GM12891 (cell line): ENCODE results near the gene TNK2.
"Not testable (repeated sequence)": the region's sequence is repeated elsewhere in the genome, so short reads cannot be mapped to it uniquely, and the experiment has no call there.

Source experiments
- DNase-seq: peaks from one replicate; pipeline ENCODE4 v3.0.0; 2011; ENCODE audit warnings: low spot score; ENCODE audit not compliant: insufficient read length
- FAIRE-seq: peaks from 2 replicates; lab custom pipeline; 2011; peaks lifted over from hg19 to GRCh38; lab: Jason Lieb, UNC
- PAX5 ChIP-seq: IDR thresholded peaks from 2 replicates; pipeline ENCODE4 v1.6.1; 2011; ENCODE audit warnings: low read length, moderate library complexity, mild to moderate bottlenecking; ENCODE audit not compliant: insufficient read depth, severe bottlenecking
- POLR2A ChIP-seq: IDR thresholded peaks from 2 replicates; pipeline ENCODE4 v1.6.1; 2011; ENCODE audit warnings: low read depth, low read length, control low read depth
- POLR2AphosphoS5 ChIP-seq: IDR thresholded peaks from 2 replicates; pipeline ENCODE4 v1.6.1; 2011; ENCODE audit warnings: low read depth, low read length, control low read depth
- POU2F2 ChIP-seq: IDR thresholded peaks from 2 replicates; pipeline ENCODE4 v1.6.1; 2011; ENCODE audit warnings: low read depth, mild to moderate bottlenecking, control low read depth, low read length, moderate library complexity
- SPI1 ChIP-seq: IDR thresholded peaks from 2 replicates; pipeline ENCODE4 v1.6.1; 2011; ENCODE audit warnings: low read depth, low read length, control low read depth
- TAF1 ChIP-seq: IDR thresholded peaks from 2 replicates; pipeline ENCODE4 v1.6.1; 2011; ENCODE audit warnings: low read depth, low read length, control low read depth

TNK2 gene

GRCh38 chr3:195823280-195823679 is 85.1 kb downstream of the TNK2 start:
- no peak for FAIRE-seq
- no peak for DNase-seq

GRCh38 chr3:195822131-195822696 is 86.1 kb downstream of the TNK2 start:
- no peak for FAIRE-seq
- TF ChIP-seq PAX5: no peak
- TF ChIP-seq SPI1: no peak
- TF ChIP-seq TAF1: no peak
- no peak for TF ChIP-seq POU2F2
- TF ChIP-seq POLR2AphosphoS5: no peak
- TF ChIP-seq POLR2A: no peak
- no peak for DNase-seq

More at GRCh38 chr3:195823280-195823679, 85.1 kb downstream of the TNK2 start:
- TF ChIP-seq POLR2A (no peak), POLR2AphosphoS5 (no peak), PAX5 (no peak), POU2F2 (no peak), TAF1 (no peak), SPI1 (no peak)

GRCh38 chr3:195821403-195822130 is 86.8 kb downstream of the TNK2 start:
- no peak for TF ChIP-seq POLR2A
- no peak for DNase-seq
- no peak for FAIRE-seq

GRCh38 chr3:195820901-195821300 is 87.5 kb downstream of the TNK2 start:
- DNase-seq (no peak), FAIRE-seq (no peak)
- no peak for TF ChIP-seq POLR2A

- no peak for FAIRE-seq
These were observed 88.2 kb downstream of the TNK2 start for GRCh38 chr3:195820186-195820585.

GRCh38 chr3:195818301-195818700 is 90.0 kb downstream of the TNK2 start:
- FAIRE-seq (no peak), DNase-seq (no peak)
- TF ChIP-seq POU2F2 (no peak), POLR2AphosphoS5 (no peak), POLR2A (no peak), TAF1 (no peak), SPI1 (no peak), PAX5 (no peak)

More at GRCh38 chr3:195820186-195820585, 88.2 kb downstream of the TNK2 start:
- DNase-seq: no peak
- TF ChIP-seq POLR2A: no peak
- no peak for TF ChIP-seq POU2F2

- FAIRE-seq: no peak
- DNase-seq: no peak
- TF ChIP-seq POLR2A (no peak), SPI1 (no peak), PAX5 (no peak), TAF1 (no peak), POLR2AphosphoS5 (no peak), POU2F2 (no peak)
These were observed 90.7 kb downstream of the TNK2 start for GRCh38 chr3:195817578-195818135.

GRCh38 chr3:195816276-195816913 is 92.0 kb downstream of the TNK2 start:
- FAIRE-seq, DNase-seq: not testable (repeated sequence)

- TF ChIP-seq POU2F2: no peak
- TF ChIP-seq POLR2AphosphoS5: no peak
- no peak for TF ChIP-seq TAF1
- no peak for TF ChIP-seq PAX5
- TF ChIP-seq POLR2A: no peak
- TF ChIP-seq SPI1: no peak
- DNase-seq: no peak
- no peak for FAIRE-seq
These were observed 93.1 kb downstream of the TNK2 start for GRCh38 chr3:195815169-195815771.

GRCh38 chr3:195813916-195814640 is 94.3 kb downstream of the TNK2 start:
- no peak for DNase-seq
- FAIRE-seq: no peak
- TF ChIP-seq POLR2AphosphoS5: no peak
- TF ChIP-seq TAF1: no peak
- no peak for TF ChIP-seq PAX5
- TF ChIP-seq SPI1: no peak
- no peak for TF ChIP-seq POU2F2
- TF ChIP-seq POLR2A: no peak
